AG09319 (cell line): Measurements from ENCODE around the gene PDZK1IP1.

ENCODE experiments used
- DNase-seq: peaks from one replicate; pipeline ENCODE4 v3.0.0-alpha.2; 2010; ENCODE audit warnings: low read depth; ENCODE audit errors: extremely low read depth
- TF ChIP-seq, protein P1 (sequence below): IDR thresholded peaks from 2 replicates; pipeline ENCODE4 v1.5.1; 2011; ENCODE audit warnings: low read depth, mild to moderate bottlenecking, inconsistent platforms, low read length, moderate library complexity

Gene PDZK1IP1, protein sequence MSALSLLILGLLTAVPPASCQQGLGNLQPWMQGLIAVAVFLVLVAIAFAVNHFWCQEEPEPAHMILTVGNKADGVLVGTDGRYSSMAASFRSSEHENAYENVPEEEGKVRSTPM

DNA sequence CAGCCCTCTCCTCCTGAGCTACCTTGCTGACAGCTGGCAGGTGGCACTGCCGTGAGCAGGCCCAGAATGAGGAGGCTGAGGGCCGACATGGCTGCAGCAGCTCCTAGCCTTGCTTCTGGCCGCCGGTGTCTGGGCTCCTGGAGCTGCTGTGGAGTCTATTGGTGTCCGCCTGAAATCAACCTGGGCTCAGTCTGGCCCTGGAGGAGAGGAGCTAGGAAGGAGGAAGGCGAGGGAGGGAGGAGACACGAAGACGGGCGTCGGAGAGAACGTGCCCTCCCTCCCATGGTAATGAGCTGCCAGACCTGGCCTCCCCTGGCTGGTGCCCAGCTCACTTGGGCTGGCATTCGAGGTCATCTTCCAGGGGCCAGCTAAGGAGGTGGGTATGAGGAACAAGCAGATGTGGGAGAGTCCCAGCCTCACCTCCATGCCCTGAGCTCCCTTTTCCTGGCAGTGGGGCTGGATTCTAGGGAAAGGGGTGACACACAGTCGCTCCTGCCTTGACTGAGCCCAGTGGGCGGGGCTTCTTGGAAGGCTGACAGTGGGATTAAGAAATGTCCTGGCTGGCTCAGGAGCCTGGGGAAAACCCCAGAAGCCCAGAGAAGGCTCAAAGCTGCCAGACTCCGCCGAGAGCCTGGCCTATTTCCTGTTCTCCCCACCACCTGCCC lies at the start of gene PDZK1IP1:
TSS of gene PDZK1IP1 (minus strand) at position 193 of the 665 bp plus-strand sequence. CDS start at position 89, 104 bp downstream.
- TF ChIP-seq, protein P1, sequence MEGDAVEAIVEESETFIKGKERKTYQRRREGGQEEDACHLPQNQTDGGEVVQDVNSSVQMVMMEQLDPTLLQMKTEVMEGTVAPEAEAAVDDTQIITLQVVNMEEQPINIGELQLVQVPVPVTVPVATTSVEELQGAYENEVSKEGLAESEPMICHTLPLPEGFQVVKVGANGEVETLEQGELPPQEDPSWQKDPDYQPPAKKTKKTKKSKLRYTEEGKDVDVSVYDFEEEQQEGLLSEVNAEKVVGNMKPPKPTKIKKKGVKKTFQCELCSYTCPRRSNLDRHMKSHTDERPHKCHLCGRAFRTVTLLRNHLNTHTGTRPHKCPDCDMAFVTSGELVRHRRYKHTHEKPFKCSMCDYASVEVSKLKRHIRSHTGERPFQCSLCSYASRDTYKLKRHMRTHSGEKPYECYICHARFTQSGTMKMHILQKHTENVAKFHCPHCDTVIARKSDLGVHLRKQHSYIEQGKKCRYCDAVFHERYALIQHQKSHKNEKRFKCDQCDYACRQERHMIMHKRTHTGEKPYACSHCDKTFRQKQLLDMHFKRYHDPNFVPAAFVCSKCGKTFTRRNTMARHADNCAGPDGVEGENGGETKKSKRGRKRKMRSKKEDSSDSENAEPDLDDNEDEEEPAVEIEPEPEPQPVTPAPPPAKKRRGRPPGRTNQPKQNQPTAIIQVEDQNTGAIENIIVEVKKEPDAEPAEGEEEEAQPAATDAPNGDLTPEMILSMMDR, result no peak
- DNase-seq, result peak; percentile 47

DNA sequence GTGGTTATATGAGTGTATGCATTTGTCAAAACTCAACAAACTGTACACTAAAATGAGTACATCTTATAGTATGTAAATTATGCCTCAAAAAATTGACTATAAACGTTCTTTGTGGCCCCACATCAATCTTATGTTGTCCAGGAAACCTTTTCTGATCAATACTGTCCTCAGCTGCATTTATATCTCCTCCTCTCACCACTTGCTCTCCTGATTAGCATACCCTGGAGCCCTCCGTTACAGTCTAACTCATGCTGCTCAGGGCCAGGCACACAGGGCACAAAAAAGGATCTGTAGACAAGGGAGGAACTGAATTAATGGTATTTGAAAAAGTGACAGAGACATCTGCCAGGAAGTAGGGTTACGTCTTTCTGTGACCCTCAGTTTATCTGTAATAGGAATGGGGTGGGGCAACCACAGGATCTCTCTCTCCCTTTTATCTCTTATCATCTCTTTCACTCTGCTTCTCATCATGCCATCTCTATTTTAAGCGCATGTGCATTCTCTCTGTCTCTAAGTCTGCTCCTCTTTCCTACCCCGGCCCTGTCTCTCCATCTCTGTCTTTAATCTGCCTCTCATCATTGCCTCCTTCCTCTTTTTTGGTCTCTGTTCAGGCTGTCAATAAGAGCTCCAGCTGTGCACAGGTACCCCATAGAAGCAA lies 49.2 kb upstream of the PDZK1IP1 start:
- no peak for DNase-seq
- TF ChIP-seq, protein P1, result no peak

DNA sequence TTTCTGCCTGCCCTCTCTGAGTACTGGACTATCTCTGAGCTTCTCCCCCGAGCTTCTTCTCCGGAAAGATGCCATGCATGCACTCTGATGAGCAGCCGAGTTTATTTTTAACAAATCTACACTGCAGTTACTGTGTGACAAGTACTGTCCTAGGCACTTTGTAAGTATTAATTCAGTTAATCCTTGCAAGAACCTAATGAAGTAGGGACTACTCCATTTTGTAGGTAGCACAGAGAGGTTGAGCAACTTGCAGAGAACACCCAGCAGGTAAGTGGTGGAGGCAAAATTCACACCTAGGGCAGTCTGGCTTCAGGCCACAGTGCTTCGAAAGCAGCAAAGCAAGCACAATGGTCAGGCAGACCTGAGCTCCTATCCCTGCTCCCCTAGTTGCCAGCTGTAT lies 46.0 kb upstream of the PDZK1IP1 start:
- DNase-seq, result no peak
- TF ChIP-seq, protein P1, result no peak

DNA sequence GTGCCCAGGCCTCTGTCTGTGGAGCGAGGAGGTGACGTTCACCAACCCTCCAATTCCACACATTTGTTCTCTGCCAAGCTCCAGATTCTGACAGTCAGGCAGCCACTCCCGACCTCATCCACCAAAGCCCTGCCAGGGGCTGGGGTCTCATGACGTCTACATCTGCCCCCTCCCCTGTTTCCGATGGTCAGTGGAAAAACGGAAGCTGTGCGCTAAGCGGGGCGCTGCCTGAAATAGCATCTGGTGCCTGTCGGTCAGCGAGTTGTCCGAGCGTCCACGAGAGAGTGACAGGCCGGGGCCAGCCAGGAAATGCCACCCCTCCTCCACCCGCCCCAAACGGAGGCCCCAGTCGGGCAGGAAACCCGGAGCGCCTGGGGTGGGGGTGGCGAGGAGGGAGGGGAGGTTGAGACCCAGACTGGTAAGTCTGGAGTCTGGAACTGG lies 45.4 kb upstream of the PDZK1IP1 start:
- TF ChIP-seq, protein P1, result no peak

DNA sequence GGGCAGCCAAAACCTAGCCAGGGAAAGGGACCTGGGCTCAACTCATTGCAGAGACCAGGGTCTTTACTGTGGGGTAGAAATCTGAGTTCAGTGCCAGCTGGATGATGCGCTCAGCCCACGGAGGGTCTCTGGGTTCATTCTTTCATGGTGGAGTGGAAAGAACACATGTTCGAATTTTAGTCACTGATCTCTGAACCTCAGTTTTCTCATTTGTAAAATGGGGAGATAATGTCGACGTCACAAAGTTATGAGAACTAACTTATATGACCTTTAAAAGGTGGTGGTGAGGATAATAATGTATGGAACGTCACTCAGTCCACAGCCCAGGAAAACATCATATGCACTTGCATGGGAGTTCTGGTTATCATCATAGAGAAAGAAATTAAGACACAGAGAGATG lies 43.4 kb upstream of the PDZK1IP1 start:
- DNase-seq, result no peak
- TF ChIP-seq, protein P1, result no peak

More for the DNA sequence above, 45.4 kb upstream of the PDZK1IP1 start:
- DNase-seq, result no peak

DNA sequence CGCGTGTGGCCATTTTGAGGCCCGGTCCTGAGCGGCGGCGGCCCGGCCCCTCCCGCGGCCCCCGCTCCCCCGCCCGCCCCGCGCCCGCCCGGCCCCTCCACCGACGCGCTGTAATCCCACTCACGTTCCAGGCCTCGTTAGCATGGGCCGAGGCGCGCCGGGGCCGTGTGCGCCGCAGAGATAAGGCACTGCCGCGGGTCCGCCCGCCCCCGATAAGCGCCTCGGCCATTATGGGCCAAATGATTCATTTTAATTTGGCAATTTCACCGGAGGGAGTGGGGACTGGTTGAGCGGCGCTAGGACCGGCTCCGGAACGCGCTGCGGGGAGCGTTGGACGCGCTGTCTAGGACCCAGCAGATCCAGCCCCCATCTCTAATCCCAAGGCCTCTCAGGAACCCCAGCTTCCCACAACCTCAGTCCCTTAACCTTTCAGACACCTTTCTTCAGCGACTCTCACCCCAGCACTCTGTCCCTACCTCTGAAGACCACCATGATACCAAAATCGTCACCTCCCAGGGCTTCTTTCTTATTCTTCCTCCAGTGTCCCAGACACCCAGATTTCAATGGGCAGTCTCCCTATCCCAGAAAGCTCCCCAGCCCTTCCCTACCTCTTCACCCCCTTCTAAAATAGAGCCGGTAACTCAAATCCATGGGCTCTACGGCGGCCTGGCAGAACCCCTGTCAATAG lies 42.5 kb upstream of the PDZK1IP1 start, which contains the start of gene TAL1:
TSS of gene TAL1 (minus strand) at position 39 of the 688 bp plus-strand sequence. CDS start 6,337 bp downstream, outside the sequence.
- TF ChIP-seq, protein P1, result no peak
- no peak for DNase-seq
